Upper lobe of left lung (tissue), 4 donors: Measurements from ENCODE around the gene LAG3.

Source experiments
- EP300 ChIP-seq, 4 donors: sonication (generic); formaldehyde crosslinking; IDR thresholded peaks; one replicate each; pipeline ENCODE4 v1.5.1; 2017; ENCODE audit warnings: antibody characterized with exemption in 4 of 4, control low read depth in 2 of 4
- TF ChIP-seq, protein P1 (sequence below), 6 experiments: fragments of 450-650 bp in 4 of 6; fragments of 200-600 bp in 2 of 6; sonication (generic) in 2 of 6; IDR thresholded peaks; one replicate each; pipeline ENCODE4 v1.5.1; 2016 to 2019; ENCODE audit warnings: antibody characterized with exemption in 6 of 6

- TF ChIP-seq, protein P1, sequence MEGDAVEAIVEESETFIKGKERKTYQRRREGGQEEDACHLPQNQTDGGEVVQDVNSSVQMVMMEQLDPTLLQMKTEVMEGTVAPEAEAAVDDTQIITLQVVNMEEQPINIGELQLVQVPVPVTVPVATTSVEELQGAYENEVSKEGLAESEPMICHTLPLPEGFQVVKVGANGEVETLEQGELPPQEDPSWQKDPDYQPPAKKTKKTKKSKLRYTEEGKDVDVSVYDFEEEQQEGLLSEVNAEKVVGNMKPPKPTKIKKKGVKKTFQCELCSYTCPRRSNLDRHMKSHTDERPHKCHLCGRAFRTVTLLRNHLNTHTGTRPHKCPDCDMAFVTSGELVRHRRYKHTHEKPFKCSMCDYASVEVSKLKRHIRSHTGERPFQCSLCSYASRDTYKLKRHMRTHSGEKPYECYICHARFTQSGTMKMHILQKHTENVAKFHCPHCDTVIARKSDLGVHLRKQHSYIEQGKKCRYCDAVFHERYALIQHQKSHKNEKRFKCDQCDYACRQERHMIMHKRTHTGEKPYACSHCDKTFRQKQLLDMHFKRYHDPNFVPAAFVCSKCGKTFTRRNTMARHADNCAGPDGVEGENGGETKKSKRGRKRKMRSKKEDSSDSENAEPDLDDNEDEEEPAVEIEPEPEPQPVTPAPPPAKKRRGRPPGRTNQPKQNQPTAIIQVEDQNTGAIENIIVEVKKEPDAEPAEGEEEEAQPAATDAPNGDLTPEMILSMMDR (IDR thresholded peaks at IDR 0.05), result no peak
- no peak for TF ChIP-seq EP300 (IDR thresholded peaks at IDR 0.05)
Measured at GRCh38 chr12:6807170-6807569, 34.9 kb downstream of the LAG3 start.
